Cardiac fibroblast (primary cell): ENCODE measurements around the gene CLEC4F.

ENCODE experiments used
- DNase-seq, 2 donors: peaks; one replicate each; pipeline versions ENCODE4 v3.0.0 to v3.0.0-alpha.2; 2010; ENCODE audit warnings: low read depth in 2 of 2
- H3K4me3 ChIP-seq, 2 donors: replicated peaks in 1 of 2; 1 replicate in 1 of 2; 2 replicates in 1 of 2; pipeline ENCODE4 v1.5.1; 2011; ENCODE audit warnings: low read depth in 2 of 2, low read length in 2 of 2, mild to moderate bottlenecking in 2 of 2, moderate library complexity in 1 of 2
- CTCF ChIP-seq: IDR thresholded peaks from one replicate; pipeline ENCODE4 v1.5.1; 2011; ENCODE audit warnings: low read depth, mild to moderate bottlenecking, low read length, inconsistent platforms

The CLEC4F gene

DNA sequence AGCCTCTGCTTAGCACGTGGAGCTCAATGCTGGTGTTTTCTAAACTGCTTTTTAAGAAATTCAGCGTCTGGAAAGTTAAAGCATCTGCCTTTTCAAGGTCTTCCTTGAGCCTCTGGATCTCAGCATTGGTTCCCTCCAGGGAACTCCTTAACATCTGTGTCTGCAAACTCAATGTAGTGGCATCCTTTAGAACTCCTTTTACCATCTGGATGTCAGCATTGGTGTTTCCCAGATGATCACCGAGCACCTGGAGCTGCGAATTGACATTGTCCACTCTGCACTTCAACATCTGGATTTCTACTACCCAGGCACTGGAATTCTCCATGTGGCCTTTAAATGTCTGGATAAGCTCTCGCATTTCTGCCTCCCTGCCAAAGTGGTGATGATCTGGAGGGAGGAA, 3.7 kb downstream of the CLEC4F start:
- H3K4me3 ChIP-seq: no peak overlapping the region
- DNase-seq: no peak
- TF ChIP-seq CTCF: no peak

DNA sequence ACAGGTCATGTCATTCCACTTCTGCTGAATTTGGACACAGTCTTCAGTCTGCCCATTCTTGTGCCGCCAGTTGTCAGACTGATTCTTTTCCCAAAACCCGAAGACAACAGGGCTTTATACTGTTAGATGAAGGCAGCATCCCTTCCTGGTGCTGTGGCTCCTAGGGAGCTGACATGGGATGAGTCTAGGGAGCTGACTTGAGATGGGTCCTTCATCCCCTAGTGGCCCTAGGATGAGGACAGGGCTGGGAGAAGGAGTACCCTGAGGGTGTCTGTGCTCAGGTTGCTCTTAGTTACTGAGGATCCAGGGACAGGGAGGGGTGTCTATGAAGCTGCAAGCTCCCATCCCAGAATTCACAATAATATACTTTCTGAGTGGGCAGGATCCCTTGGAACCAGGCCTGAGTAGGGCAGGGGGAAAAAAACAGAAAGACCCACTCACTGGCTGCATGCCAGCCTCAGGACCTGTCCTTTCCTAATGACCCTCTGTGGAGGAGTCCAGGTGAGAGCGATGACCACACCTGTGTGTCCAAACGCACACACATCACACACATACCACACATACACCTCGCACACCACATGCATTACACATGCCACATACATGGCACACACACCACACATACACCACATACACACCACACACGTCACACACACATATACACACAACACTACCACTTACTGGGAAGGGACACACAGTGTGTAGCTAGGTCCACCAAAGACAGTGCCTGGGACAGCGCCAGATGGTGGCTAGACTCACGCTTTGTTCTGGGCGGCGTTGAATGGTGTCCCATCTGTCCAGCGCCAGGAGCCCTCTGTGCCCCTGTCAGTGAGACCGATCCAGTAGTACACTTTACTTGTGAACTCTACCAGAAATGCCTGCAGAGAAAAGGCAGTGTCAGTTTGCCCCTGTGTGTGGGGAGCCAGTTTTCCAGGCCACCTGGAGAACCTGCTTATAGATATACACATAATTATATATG, 11.1 kb downstream of the CLEC4F start:
- no peak overlapping the region for H3K4me3 ChIP-seq
- TF ChIP-seq CTCF: no peak
- no peak for DNase-seq

- H3K4me3 ChIP-seq: no peak overlapping the region
- no peak for TF ChIP-seq CTCF
- DNase-seq: no peak
Observed at GRCh38 chr2:70807828-70808118, 12.6 kb downstream of the CLEC4F start.

GRCh38 chr2:70807102-70807827, 13.1 kb downstream of the CLEC4F start:
- TF ChIP-seq CTCF: no peak
- no peak for DNase-seq

DNA sequence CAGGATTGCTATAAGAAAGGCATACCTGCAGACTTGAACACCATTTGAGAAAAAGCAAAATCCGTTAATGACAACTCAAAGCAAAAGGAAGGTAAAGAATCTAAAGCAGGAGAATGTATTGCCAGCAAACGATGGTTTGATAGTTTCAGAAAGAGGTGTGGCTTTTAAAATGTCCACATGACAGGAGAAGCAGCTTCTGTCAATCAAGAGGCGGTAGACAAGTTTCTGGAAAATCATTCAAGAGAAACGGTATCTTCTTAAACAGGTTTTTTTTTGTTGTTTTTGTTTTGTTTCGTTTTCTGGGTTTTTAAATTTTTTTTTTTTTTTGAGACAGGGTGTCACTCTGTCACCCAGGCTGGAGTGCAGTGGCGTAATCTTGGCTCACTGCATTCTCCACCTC, 13.8 kb downstream of the CLEC4F start:
- no peak for DNase-seq
- no peak overlapping the region for H3K4me3 ChIP-seq
- no peak for TF ChIP-seq CTCF

More at GRCh38 chr2:70807102-70807827, 13.1 kb downstream of the CLEC4F start:
- no peak overlapping the region for H3K4me3 ChIP-seq

DNA sequence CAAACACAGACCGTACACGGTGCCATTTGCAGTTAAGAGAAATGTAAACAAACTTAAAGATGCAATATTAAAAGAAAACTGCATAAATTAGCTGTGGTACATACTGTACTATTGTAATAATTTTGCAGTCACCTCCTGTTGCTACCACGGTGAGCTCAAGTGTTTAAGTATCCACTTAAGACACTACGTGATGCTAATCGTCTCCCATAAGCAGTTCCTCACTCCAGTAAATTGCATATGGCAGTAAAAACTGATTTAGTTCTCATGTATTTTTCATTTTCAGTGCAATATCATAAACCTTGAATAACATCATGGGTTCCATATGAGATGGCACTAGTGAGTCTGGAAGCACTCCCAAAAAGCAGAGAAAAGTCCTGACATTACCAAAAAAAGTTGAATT, 14.4 kb downstream of the CLEC4F start:
- no peak for DNase-seq
- TF ChIP-seq CTCF: no peak
- H3K4me3 ChIP-seq: no peak overlapping the region
